Immature natural killer cell (primary cell): ENCODE results near the gene LMBR1L. TPM values are rescaled to one million over a fixed set of nuclear protein-coding genes. Genes with fewer than 3 reads are reported as not detected.

Experiments used
- DNase-seq, 3 donors: peaks; one replicate each; pipeline ENCODE4 v3.0.0; 2022; ENCODE audit warnings: mixed read lengths in 1 of 3
- H3K27ac Mint-ChIP-seq, 6 donors: one replicate each; pipeline ENCODE4 v1.8.0; 2020; ENCODE audit warnings: mixed read lengths in 6 of 6, mild to moderate bottlenecking in 5 of 6, inconsistent platforms in 4 of 6, moderate library complexity in 3 of 6
- H3K27me3 Mint-ChIP-seq, 3 donors: one replicate each; pipeline ENCODE4 v1.8.0; 2020 to 2021; ENCODE audit warnings: low read depth in 3 of 3, mild to moderate bottlenecking in 3 of 3, mixed read lengths in 3 of 3, moderate library complexity in 3 of 3, inconsistent platforms in 1 of 3
- H3K36me3 Mint-ChIP-seq, 3 donors: one replicate each; pipeline ENCODE4 v1.8.0; 2020; ENCODE audit warnings: mixed read lengths in 3 of 3, inconsistent platforms in 2 of 3, mild to moderate bottlenecking in 2 of 3
- H3K4me1 Mint-ChIP-seq, 2 donors: one replicate each; pipeline ENCODE4 v1.8.0; 2020; ENCODE audit warnings: inconsistent platforms in 2 of 2, mild to moderate bottlenecking in 2 of 2, mixed read lengths in 2 of 2, moderate library complexity in 1 of 2
- H3K4me3 Mint-ChIP-seq, 5 donors: one replicate each; pipeline ENCODE4 v1.8.0; 2020; ENCODE audit warnings: mild to moderate bottlenecking in 5 of 5, mixed read lengths in 5 of 5, inconsistent platforms in 3 of 5, moderate library complexity in 3 of 5
- H3K9me3 Mint-ChIP-seq, 6 donors: one replicate each; pipeline ENCODE4 v1.8.0; 2020; ENCODE audit warnings: mild to moderate bottlenecking in 6 of 6, mixed read lengths in 6 of 6, inconsistent platforms in 4 of 6, moderate library complexity in 3 of 6
- polyA plus RNA-seq, 3 donors: library from polyadenylated mRNA; unstranded; fragments of 300-500 nt; fragmentation: Illumina TruSeq; gene quantifications; one replicate each; pipeline ENCODE4 v1.2.3, GENCODE V29; 2021

LMBR1L gene
- polyA plus RNA-seq, 3 donors from 2014 or later: 15.9 to 46.0 (median 39.6) TPM

- Mint-ChIP-seq H3K27ac (peak overlapping the region in 1 of 6 donors; percentile 40), H3K36me3 (peaks cover 7 to 40% (median 17%) of the 10 kb centered on the region in 3 donors), H3K27me3 (peaks cover 2 to 8% (median 8%) of the 10 kb centered on the region in 3 donors), H3K9me3 (no peaks in the 10 kb centered on the region), H3K4me3 (no peak overlapping the region), H3K4me1 (peaks cover 34 to 48% of the 10 kb centered on the region in 2 donors)
- no peak for DNase-seq
Observed at GRCh38 chr12:49104822-49105221, 5.8 kb downstream of the LMBR1L start.

- Mint-ChIP-seq H3K36me3 (peaks cover 10 to 57% (median 27%) of the 10 kb centered on the region in 3 donors), H3K4me1 (peaks cover 6 to 16% of the 10 kb centered on the region in 2 donors), H3K9me3 (no peaks in the 10 kb centered on the region), H3K27ac (no peak overlapping the region), H3K4me3 (no peak overlapping the region), H3K27me3 (peaks cover under 1 to 7% (median 3%) of the 10 kb centered on the region in 3 donors)
- no peak for DNase-seq
Observed at GRCh38 chr12:49100380-49100779, 10.3 kb downstream of the LMBR1L start.

GRCh38 chr12:49098703-49099102 is 11.9 kb downstream of the LMBR1L start:
- Mint-ChIP-seq H3K36me3 (peaks cover 10 to 53% (median 20%) of the 10 kb centered on the region in 3 donors), H3K9me3 (no peaks in the 10 kb centered on the region), H3K27me3 (peaks cover 9 to 11% (median 10%) of the 10 kb centered on the region in 3 donors), H3K4me3 (no peak overlapping the region), H3K4me1 (peaks cover 8 to 18% of the 10 kb centered on the region in 2 donors), H3K27ac (peak overlapping the region in 1 of 6 donors; percentile 19)
- DNase-seq: no peak

DNA sequence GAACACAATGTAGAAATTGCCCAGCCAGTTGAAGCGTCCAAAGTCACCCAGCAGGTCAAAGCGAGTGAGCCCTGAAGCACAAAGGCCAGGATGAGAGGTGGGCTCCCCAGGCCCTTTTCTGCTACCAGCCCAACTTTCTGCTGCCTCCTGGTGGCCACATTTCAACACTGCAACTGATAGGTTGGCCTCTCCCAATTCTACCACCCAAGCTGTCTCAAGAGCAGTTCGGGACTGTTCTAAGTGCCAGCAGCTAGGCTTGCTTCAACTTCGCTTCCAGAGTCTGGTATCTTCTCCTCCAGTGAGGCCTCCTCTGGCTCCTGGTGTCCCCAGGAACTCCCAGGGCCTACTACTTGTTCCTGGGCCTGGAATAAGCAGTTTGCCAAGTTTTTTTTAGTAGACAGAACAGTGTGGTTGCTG is 12.6 kb downstream of the LMBR1L start:
- Mint-ChIP-seq H3K27ac (no peak overlapping the region), H3K9me3 (no peaks in the 10 kb centered on the region), H3K4me1 (peaks cover 11 to 19% of the 10 kb centered on the region in 2 donors), H3K4me3 (no peak overlapping the region), H3K36me3 (peaks cover 10 to 46% (median 20%) of the 10 kb centered on the region in 3 donors), H3K27me3 (peaks cover 12 to 17% (median 16%) of the 10 kb centered on the region in 3 donors)
- peak; percentile 53 to 58 (median 55) for DNase-seq

GRCh38 chr12:49097381-49097780 is 13.3 kb downstream of the LMBR1L start:
- peaks cover 12 to 20% (median 17%) of the 10 kb centered on the region in 3 donors for H3K27me3 Mint-ChIP-seq
- H3K36me3 Mint-ChIP-seq: peaks cover 10 to 46% (median 20%) of the 10 kb centered on the region in 3 donors
- peaks cover 11 to 22% of the 10 kb centered on the region in 2 donors for H3K4me1 Mint-ChIP-seq
- no peak for DNase-seq
- no peak overlapping the region for H3K27ac Mint-ChIP-seq
- H3K9me3 Mint-ChIP-seq: no peaks in the 10 kb centered on the region
- H3K4me3 Mint-ChIP-seq: no peak overlapping the region

DNA sequence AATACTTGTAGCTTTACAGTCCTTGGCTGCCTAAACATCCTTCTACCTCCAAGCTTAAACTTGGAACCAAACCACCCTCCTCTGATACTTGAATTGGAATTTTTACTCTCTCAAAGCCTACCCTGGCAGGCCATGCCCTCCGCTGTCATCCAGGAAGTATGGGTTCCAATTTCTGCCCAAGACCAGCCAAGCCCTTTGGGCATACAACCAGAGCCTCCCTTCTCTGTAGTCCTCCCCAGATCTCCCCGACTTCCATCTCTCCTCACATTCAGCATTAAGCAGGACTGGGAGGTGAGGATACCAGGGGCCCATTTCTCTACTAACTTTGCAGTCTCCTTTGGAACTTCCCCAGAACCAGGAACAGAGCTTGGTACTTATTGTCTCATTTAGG is 15.7 kb downstream of the LMBR1L start:
- Mint-ChIP-seq H3K36me3 (peaks cover 4 to 29% (median 12%) of the 10 kb centered on the region in 3 donors), H3K4me1 (peaks cover 31 to 44% of the 10 kb centered on the region in 2 donors), H3K27ac (no peak overlapping the region), H3K4me3 (peak overlapping the region in 4 of 5 donors; percentile 4 to 64 (median 19)), H3K9me3 (no peaks in the 10 kb centered on the region), H3K27me3 (peaks cover 22 to 42% (median 26%) of the 10 kb centered on the region in 3 donors)
- no peak for DNase-seq

GRCh38 chr12:49094160-49094974 is 16.3 kb downstream of the LMBR1L start, which contains the start of gene DHH:
DHH (minus strand) TSS chr12:49094801; CDS start chr12:49094512, 289 bp downstream.
- peak in 1 of 3 donors; percentile 14 for DNase-seq
- Mint-ChIP-seq H3K36me3 (peaks cover 0 to 25% (median 10%) of the 10 kb centered on the region in 3 donors), H3K27ac (no peak within 1 kb of the TSS), H3K27me3 (peaks cover 22 to 38% (median 30%) of the 10 kb centered on the region in 3 donors), H3K4me1 (peaks cover 35 to 49% of the 10 kb centered on the region in 2 donors), H3K9me3 (no peaks in the 10 kb centered on the region), H3K4me3 (peak within 1 kb of the TSS; percentile 8 to 64 (median 44))

DNA sequence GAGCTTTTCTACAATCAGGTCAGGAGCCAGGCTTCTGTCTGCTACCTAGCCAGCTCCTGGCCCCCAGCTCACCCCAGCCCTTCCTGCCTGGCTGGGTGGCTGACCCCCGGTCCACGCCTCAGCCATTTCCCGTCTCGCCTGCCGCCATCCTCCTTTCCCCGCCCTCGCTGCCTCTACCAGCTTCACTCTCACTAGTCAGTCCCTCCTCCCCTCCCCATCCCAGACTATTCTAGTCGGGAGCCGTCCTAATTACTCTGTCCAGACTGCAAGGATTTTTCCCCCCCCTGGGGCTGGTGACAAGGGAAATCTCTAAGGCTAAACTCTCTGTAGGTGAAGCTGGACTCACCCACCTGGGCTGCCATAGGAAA is 16.9 kb downstream of the LMBR1L start:
- DNase-seq: no peak
- Mint-ChIP-seq H3K4me1 (peaks cover 40 to 52% of the 10 kb centered on the region in 2 donors), H3K27me3 (peaks cover 22 to 43% (median 30%) of the 10 kb centered on the region in 3 donors), H3K36me3 (peaks cover 0 to 25% (median 10%) of the 10 kb centered on the region in 3 donors), H3K27ac (no peak overlapping the region), H3K9me3 (no peaks in the 10 kb centered on the region), H3K4me3 (peak overlapping the region in 4 of 5 donors; percentile 29 to 60 (median 48))

- H3K4me3 Mint-ChIP-seq: no peak overlapping the region
Observed at GRCh38 chr12:49092816-49093406, 17.7 kb downstream of the LMBR1L start.

DNA sequence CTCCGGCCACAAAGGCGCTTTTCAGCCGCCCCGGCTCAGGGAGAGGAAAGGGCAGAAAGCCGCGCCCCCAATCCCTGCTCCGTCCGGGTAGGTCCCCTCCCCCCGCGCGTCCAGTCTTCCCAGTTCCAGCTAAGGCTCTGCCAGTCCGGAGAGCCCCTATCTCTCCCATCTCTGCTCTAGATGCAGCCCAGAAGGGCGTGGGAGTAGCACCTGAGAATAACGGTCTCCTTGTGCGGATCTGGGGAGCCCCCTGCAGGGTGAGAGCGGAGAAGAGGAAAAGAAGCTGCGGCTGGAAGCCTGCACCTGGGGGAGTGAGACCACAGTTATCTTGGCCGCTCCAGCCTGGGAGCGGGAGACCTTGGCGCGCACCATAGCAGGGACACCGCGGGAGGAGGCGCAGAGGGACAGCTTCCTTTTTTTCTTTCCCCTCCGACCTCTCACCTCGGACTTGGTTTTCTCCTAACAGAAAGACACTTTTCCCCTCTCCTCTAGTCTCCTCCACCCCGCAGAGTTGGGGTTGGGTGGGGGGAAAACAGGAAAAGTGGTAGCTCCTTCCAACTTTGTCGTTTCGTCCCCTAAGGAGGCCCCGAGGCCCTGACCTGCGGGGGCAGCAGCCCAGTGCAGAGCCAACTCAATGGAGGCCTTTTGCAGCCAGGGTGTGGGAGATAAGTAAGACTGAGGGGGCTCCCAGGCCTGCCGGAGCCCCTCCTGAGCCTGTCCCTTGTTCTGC is 18.4 kb downstream of the LMBR1L start:
- peaks cover 49 to 64% of the 10 kb centered on the region in 2 donors for H3K4me1 Mint-ChIP-seq
- peaks cover 0 to 15% (median 4%) of the 10 kb centered on the region in 3 donors for H3K36me3 Mint-ChIP-seq
- DNase-seq: no peak
- H3K4me3 Mint-ChIP-seq: peak overlapping the region in 4 of 5 donors; percentile 10 to 53 (median 22)
- H3K27ac Mint-ChIP-seq: no peak overlapping the region
- peaks cover 25 to 52% (median 31%) of the 10 kb centered on the region in 3 donors for H3K27me3 Mint-ChIP-seq
- no peaks in the 10 kb centered on the region for H3K9me3 Mint-ChIP-seq

More at GRCh38 chr12:49092816-49093406, 17.7 kb downstream of the LMBR1L start:
- DNase-seq: no peak
- H3K27ac Mint-ChIP-seq: no peak overlapping the region
- H3K36me3 Mint-ChIP-seq: peaks cover 0 to 17% (median 4%) of the 10 kb centered on the region in 3 donors
- H3K9me3 Mint-ChIP-seq: no peaks in the 10 kb centered on the region
- H3K4me1 Mint-ChIP-seq: peaks cover 49 to 61% of the 10 kb centered on the region in 2 donors
- peaks cover 22 to 52% (median 31%) of the 10 kb centered on the region in 3 donors for H3K27me3 Mint-ChIP-seq

DNA sequence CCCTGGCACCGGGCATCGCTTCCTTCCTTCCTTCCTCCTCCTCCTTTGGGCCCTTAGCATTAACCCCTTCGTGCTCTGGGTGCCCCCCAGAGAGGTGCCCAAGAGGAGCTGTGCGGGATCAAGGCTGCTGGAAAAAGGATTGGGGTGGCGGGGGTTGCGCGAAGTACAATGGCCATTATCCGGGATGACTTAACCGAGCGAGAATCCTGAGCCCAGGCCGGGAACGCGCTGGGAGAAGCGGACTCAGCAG is 18.9 kb downstream of the LMBR1L start:
- Mint-ChIP-seq H3K36me3 (peaks cover 0 to 14% (median 4%) of the 10 kb centered on the region in 3 donors), H3K27ac (no peak overlapping the region), H3K4me1 (peaks cover 49 to 64% of the 10 kb centered on the region in 2 donors), H3K9me3 (no peaks in the 10 kb centered on the region), H3K27me3 (peaks cover 28 to 52% (median 28%) of the 10 kb centered on the region in 3 donors), H3K4me3 (peak overlapping the region in 2 of 5 donors; percentile 10 to 26)
- DNase-seq: no peak

GRCh38 chr12:49091056-49091835 is 19.4 kb downstream of the LMBR1L start:
- H3K27me3 Mint-ChIP-seq: peaks cover 28 to 52% (median 28%) of the 10 kb centered on the region in 3 donors
- no peak for DNase-seq
- peaks cover 0 to 11% (median under 1%) of the 10 kb centered on the region in 3 donors for H3K36me3 Mint-ChIP-seq
- no peaks in the 10 kb centered on the region for H3K9me3 Mint-ChIP-seq
- H3K4me1 Mint-ChIP-seq: peaks cover 49 to 64% of the 10 kb centered on the region in 2 donors
- H3K4me3 Mint-ChIP-seq: peak overlapping the region; percentile 15 to 66 (median 28)
- H3K27ac Mint-ChIP-seq: no peak overlapping the region
